Gastroesophageal sphincter (tissue), 4 donors: Measurements from ENCODE around the gene ALLC. TPM values are rescaled to one million over a fixed set of nuclear protein-coding genes. Genes with fewer than 3 reads are reported as not detected.
"Not testable (repeated sequence)": the region's sequence is repeated elsewhere in the genome, so short reads cannot be mapped to it uniquely, and the experiment has no call there.

Experiments used
- ATAC-seq: fragments of 150-250 bp; one replicate; pipeline ENCODE4 v1.9.1; 2016; ENCODE audit warnings: mild to moderate bottlenecking, moderate library complexity
- H3K27ac ChIP-seq, 4 donors: fragments of 200-600 bp; sonication (generic) in 3 of 4; 1 replicate in 3 of 4; 2 replicates in 1 of 4; pipeline ENCODE4 v1.5.1; 2016 to 2019
- H3K27me3 ChIP-seq: fragments of 200-600 bp; sonication (generic); one replicate; pipeline ENCODE4 v1.5.1; 2019
- H3K36me3 ChIP-seq, 2 donors: fragments of 200-600 bp; sonication (generic); one replicate each; pipeline ENCODE4 v1.5.1; 2019; ENCODE audit warnings: control low read depth in 1 of 2
- H3K4me1 ChIP-seq, 3 donors: fragments of 200-600 bp; sonication (generic); 1 replicate in 2 of 3; 2 replicates in 1 of 3; pipeline ENCODE4 v1.5.1; 2016 to 2019; ENCODE audit warnings: control low read depth in 2 of 3
- H3K4me3 ChIP-seq, 2 donors: fragments of 200-600 bp; sonication (generic); one replicate each; pipeline ENCODE4 v1.5.1; 2019; ENCODE audit warnings: mild to moderate bottlenecking in 1 of 2, moderate library complexity in 1 of 2
- H3K9me3 ChIP-seq, 3 donors: fragments of 200-600 bp; sonication (generic); one replicate each; pipeline ENCODE4 v1.5.1; 2017 to 2019; ENCODE audit warnings: control low read depth in 2 of 3
- EP300 ChIP-seq: sonication (generic); formaldehyde crosslinking; IDR thresholded peaks from one replicate; pipeline ENCODE4 v1.6.1; 2017; ENCODE audit warnings: antibody characterized with exemption, mild to moderate bottlenecking
- POLR2A ChIP-seq, 2 donors: fragments of 450-650 bp; IDR thresholded peaks; one replicate each; pipeline ENCODE4 v1.6.1; 2017; ENCODE audit warnings: antibody characterized with exemption in 2 of 2, mild to moderate bottlenecking in 2 of 2, moderate library complexity in 1 of 2
- POLR2AphosphoS5 ChIP-seq: sonication (generic); formaldehyde crosslinking; IDR thresholded peaks from one replicate; pipeline ENCODE4 v1.6.1; 2017; ENCODE audit warnings: antibody characterized with exemption
- WGBS, 2 donors: methylation state at CpG; one replicate each; pipeline ENCODE4 v1.1.5; 2018; ENCODE audit warnings: low coverage in 1 of 2; 5-methylcytosine and 5-hydroxymethylcytosine counted together
- total RNA-seq, 4 donors: library from RNA; depleted of rRNA; stranded (reverse); fragments of >200 nt; gene quantifications; one replicate each; pipeline ENCODE4 v1.1.0, GENCODE V29; 2016
- TF ChIP-seq, protein P1 (sequence below), 4 experiments: fragments of 200-600 bp in 2 of 4; fragments of 450-650 bp in 2 of 4; sonication (generic) in 1 of 4; IDR thresholded peaks; one replicate each; pipeline ENCODE4 v1.5.1; 2017 to 2019; ENCODE audit warnings: antibody characterized with exemption in 4 of 4, mild to moderate bottlenecking in 2 of 4, moderate library complexity in 2 of 4

The ALLC gene
- total RNA-seq: not detected

DNA sequence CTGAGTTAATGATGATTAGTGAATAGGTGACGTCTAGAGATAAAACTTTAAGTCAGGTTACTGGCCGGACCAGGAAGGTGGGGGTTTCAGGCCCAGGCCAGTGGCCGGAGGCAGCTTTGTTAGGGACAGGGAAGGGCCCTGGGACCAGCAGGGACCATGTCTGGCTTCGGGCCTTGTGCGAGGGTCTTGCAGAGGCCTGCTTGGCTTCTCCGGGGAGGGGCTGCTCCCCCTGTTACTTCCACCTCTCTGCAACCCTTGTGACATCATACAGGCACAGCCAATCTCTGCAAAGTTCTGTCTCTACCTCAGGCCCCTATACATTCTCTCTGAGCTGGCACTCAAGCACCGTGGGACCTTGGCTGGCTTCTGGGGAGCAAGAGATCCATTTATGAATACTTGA is at the start of gene ALLC:
ALLC (plus strand) TSS at position 320 of the 400 bp plus-strand sequence. CDS start 12,958 bp downstream, outside the sequence.
- ATAC-seq: no peak
- no peaks in the 10 kb centered on the region for H3K9me3 ChIP-seq
- H3K4me3 ChIP-seq: no peak within 1 kb of the TSS
- no peaks in the 10 kb centered on the region for H3K4me1 ChIP-seq
- H3K27me3 ChIP-seq: no peaks in the 10 kb centered on the region
- TF ChIP-seq EP300 (no peak), POLR2A (IDR thresholded peaks at IDR 0.05) (no peak), POLR2AphosphoS5 (no peak)
- TF ChIP-seq, protein P1, sequence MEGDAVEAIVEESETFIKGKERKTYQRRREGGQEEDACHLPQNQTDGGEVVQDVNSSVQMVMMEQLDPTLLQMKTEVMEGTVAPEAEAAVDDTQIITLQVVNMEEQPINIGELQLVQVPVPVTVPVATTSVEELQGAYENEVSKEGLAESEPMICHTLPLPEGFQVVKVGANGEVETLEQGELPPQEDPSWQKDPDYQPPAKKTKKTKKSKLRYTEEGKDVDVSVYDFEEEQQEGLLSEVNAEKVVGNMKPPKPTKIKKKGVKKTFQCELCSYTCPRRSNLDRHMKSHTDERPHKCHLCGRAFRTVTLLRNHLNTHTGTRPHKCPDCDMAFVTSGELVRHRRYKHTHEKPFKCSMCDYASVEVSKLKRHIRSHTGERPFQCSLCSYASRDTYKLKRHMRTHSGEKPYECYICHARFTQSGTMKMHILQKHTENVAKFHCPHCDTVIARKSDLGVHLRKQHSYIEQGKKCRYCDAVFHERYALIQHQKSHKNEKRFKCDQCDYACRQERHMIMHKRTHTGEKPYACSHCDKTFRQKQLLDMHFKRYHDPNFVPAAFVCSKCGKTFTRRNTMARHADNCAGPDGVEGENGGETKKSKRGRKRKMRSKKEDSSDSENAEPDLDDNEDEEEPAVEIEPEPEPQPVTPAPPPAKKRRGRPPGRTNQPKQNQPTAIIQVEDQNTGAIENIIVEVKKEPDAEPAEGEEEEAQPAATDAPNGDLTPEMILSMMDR (IDR thresholded peaks at IDR 0.05): no peak
- no peaks in the 10 kb centered on the region for H3K36me3 ChIP-seq
- WGBS, 2 donors: 96% methylated on average over 4 of the region's 7 CpGs; no CpG with 5 or more reads in 1 of the 2 donors
- H3K27ac ChIP-seq: no peak within 1 kb of the TSS

DNA sequence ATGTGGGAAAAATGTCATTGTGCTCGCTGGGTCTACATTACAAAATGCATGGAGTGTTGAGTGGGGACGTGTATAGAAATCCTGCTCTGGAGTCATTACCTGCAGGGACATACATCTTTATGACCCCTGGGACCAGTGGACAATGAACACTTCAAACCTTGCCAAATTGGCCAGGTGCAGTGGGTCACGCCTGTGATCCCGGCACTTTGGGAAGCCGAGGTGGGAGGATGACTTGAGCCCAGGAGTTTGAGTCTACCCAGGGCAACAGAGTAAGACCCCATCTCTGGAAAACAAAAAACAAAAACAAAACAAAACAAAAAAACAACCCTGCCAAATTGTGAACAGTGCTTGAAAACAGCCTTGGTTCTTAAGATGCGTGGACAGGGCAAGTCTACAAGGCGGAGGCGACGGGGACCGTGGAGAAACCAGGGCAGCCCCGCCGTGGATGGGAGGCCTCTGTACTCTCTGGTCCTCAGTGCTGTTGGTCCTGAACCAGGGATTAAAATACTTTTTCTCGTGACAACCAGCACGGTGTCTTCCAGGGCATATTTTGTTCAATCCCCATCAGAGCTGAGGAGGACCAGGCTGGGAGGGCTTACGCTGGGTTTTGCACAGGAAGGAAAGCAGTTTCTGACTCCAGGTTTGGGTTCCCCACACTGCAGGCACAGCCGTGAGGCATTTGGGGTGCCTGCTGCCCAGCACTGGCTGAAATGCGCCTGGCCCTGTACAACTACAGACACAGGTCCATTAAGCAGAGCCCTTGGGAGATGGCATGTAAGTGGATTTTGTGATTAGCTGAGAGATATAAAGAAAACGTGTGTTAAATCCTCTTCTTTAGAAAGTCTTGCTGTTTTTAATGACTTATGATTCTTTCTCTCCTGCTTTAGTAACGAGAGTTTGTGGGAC is 49.4 kb upstream of the ALLC start:
- H3K36me3 ChIP-seq: no peaks in the 10 kb centered on the region
- peaks cover 0 to 7% (median 0%) of the 10 kb centered on the region in 3 donors for H3K9me3 ChIP-seq
- TF ChIP-seq EP300: no peak
- TF ChIP-seq, protein P1 (IDR thresholded peaks at IDR 0.05): no peak
- no peak for TF ChIP-seq POLR2AphosphoS5
- TF ChIP-seq POLR2A (IDR thresholded peaks at IDR 0.05): no peak
- no peak overlapping the region for H3K27ac ChIP-seq
- WGBS, 2 donors: 80% methylated on average over 11 to 17 of the region's 19 CpGs
- no peak overlapping the region for H3K4me3 ChIP-seq
- H3K27me3 ChIP-seq: peaks cover 15% of the 10 kb centered on the region
- H3K4me1 ChIP-seq: no peaks in the 10 kb centered on the region
- no peak for ATAC-seq

DNA sequence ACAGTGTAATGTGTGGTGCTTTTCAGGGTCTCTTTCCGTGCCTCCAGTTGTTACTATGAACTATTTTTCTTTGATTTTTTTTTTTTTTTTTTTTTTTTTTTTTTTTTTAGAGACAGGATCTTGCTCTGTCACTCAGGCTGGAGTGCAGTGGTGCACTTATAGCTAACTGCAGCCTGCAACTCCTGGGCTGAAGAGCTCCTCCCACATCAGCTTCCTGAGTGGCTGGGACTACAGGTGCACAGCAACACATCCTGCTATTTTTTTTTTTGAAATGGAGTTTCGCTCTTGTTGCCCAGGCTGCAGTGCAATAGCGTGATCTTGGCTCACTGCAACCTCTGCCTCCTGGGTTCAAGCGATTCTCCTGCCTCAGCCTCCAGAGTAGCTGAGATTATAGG is 48.7 kb upstream of the ALLC start:
- H3K4me3 ChIP-seq, H3K27ac ChIP-seq, H3K36me3 ChIP-seq, H3K27me3 ChIP-seq, ATAC-seq, H3K4me1 ChIP-seq: not testable (repeated sequence)
- 69% methylated on average over 1 of the region's 4 CpGs; no CpG with 5 or more reads in 1 of the 2 donors for WGBS, 2 donors
- peaks cover 0 to 11% (median 0%) of the 10 kb centered on the region in 3 donors for H3K9me3 ChIP-seq

DNA sequence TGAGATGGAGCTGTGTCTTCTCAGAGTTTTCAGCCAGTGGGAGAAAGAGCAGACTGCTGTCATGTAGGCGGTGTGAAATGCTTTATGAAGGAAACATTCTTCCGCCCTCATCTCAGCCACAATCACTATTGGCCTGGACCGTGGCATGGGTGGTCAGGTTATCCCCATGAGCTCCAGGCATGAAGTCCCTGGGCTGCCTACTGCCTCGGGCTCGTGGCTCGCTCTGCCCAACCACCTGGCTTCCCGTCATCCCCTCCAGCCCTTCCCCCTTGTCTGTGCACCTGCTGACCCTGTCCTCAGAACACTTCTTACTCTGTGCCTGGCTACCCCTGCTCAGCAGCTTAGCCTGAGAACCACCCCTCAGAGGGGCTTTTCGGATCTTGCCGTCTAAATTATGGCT is 47.6 kb upstream of the ALLC start:
- TF ChIP-seq EP300: no peak
- TF ChIP-seq POLR2A (IDR thresholded peaks at IDR 0.05): no peak
- TF ChIP-seq, protein P1 (IDR thresholded peaks at IDR 0.05): no peak
- TF ChIP-seq POLR2AphosphoS5: no peak
- Histone ChIP-seq H3K4me3 (no peak overlapping the region), H3K27me3 (peaks cover 8% of the 10 kb centered on the region), H3K9me3 (peaks cover 0 to 17% (median 0%) of the 10 kb centered on the region in 3 donors), H3K27ac (no peak overlapping the region), H3K36me3 (no peaks in the 10 kb centered on the region), H3K4me1 (no peaks in the 10 kb centered on the region)
- 87 to 91% methylated on average over 6 to 8 of the region's 9 CpGs for WGBS, 2 donors
- no peak for ATAC-seq

DNA sequence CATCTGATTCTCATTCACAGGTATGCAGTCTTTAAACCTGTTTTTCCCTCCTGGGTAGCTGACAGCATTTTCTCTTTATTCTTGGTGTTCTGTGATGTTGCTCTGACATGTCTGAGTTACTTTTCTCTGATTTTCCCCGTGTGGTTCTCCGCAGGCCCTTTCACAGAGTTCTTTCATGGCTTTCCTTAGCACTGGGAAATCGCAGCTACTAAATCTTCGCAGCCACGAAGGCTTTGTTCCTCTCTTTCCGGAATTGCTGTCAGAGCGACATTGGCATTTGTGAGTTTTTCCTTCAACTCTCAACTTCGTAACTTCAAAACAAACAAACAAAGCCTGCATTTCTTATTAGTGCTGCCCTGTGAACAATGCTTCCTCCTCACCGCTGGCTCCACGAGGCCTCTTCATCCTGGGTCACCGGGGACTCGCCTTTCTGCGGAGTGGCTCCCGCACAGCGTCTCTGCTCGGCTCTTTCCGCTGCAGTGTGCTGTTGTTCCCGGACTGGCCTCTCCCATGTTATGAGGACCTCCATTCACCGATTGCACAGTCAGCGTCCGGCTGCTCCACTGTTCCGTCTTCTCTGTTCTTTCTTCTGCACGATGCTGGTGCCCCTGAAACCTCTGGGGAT is 47.0 kb upstream of the ALLC start:
- Histone ChIP-seq H3K36me3 (no peaks in the 10 kb centered on the region), H3K4me3 (no peak overlapping the region), H3K27me3 (peaks cover 8% of the 10 kb centered on the region), H3K9me3 (peaks cover 0 to 17% (median 0%) of the 10 kb centered on the region in 3 donors), H3K27ac (no peak overlapping the region), H3K4me1 (no peaks in the 10 kb centered on the region)
- 68 to 69% methylated on average over 6 to 23 of the region's 23 CpGs for WGBS, 2 donors
- TF ChIP-seq, protein P1 (IDR thresholded peaks at IDR 0.05): no peak
- TF ChIP-seq POLR2AphosphoS5 (no peak), POLR2A (IDR thresholded peaks at IDR 0.05) (no peak), EP300 (no peak)
- no peak for ATAC-seq
